Muscle of back (tissue), 11 donors: ENCODE results near the gene ALAS1. TPM values are rescaled to one million over a fixed set of nuclear protein-coding genes. Genes with fewer than 3 reads are reported as not detected.

Experiments used
- DNase-seq, 3 donors: peaks; one replicate each; pipeline versions ENCODE4 v3.0.0 to v3.0.0-alpha.2; 2013
- polyA plus RNA-seq, 10 donors: library from polyadenylated mRNA; unstranded; fragments of 120-200 nt; gene quantifications; one replicate each; pipeline ENCODE4 v1.2.1, GENCODE V29; 2013; ENCODE audit not compliant: insufficient read length in 10 of 10

ALAS1 gene
- polyA plus RNA-seq, 10 donors, result 28.5 to 32.5 (median 29.3) TPM

DNA sequence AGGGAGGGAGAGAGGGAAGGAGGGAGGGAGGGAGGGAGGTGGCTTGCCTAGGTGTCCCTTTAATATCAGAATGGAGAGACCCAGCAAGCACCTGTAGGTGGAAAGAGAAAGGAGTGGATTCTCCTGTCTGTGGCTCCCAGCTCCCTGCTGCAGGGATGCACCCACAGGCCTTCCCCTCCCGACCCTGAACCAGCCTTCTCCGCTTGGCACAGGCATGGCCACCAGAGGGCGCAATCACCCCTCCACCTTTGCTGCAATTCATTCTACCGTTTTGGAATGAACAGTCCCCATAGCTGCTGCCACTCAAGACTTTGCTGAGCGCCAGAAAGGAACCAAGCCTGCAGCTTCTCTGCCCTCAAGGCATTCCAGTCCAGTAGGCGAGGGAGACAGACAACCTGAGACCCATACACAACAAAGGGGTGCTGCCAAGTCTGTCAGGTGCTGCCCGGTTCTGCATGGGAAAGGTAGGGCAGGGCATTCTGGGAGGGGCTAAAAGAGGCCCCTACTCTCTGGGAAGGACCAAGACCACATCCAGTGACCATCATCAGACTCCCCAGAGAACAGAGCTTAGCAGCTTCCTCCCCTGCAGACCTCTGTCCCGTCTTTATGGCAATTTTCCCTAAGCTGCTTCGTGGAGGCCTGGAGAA is 22.5 kb downstream of the ALAS1 start:
- DNase-seq, result peak; percentile 64 to 91 (median 87)

- DNase-seq, result no peak
These were observed 23.2 kb downstream of the ALAS1 start for GRCh38 chr3:52221141-52221562.

GRCh38 chr3:52221563-52222318 is 23.8 kb downstream of the ALAS1 start:
- peak in 1 of 3 donors; percentile 57 for DNase-seq

- no peak for DNase-seq
These were observed 24.6 kb downstream of the ALAS1 start for GRCh38 chr3:52222319-52223221.

GRCh38 chr3:52223449-52224408 is 25.8 kb downstream of the ALAS1 start:
- no peak for DNase-seq

GRCh38 chr3:52225452-52226228 is 27.7 kb downstream of the ALAS1 start, which contains the start of gene TLR9:
TSS of gene TLR9 (minus strand) at chr3:52225645. CDS start at chr3:52225529, 116 bp downstream.
- DNase-seq, result no peak

DNA sequence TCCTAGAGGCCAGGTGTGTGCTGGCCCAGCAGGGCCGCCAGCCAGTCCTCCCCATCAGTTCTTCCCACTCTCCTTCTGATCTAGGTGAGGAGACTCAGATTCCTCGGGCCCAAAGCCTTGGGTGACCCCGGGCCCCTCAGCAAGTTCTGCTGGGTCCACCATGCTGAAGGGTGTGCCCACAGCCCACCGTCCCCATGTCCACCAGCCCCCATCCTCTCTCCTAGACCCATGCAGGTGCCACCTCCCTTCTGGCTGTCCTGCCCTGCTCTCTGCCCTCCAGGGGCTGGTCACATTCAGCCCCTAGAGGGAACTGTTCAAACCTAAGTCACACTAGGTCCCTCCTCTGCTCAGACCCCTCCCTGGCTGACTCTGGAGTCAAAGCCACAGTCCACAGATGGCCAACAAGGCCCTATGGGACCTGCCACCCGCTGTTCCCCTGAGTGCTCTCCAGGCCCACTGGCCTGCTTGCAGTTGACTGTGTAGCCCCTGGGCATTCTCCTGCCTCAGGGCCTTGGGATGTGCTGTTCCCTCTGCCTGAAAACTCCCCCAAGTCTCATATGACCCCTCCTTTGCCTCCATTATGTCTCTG is 28.4 kb downstream of the ALAS1 start:
- no peak for DNase-seq

- DNase-seq, result no peak
These were observed 29.2 kb downstream of the ALAS1 start for GRCh38 chr3:52227117-52227516.

DNA sequence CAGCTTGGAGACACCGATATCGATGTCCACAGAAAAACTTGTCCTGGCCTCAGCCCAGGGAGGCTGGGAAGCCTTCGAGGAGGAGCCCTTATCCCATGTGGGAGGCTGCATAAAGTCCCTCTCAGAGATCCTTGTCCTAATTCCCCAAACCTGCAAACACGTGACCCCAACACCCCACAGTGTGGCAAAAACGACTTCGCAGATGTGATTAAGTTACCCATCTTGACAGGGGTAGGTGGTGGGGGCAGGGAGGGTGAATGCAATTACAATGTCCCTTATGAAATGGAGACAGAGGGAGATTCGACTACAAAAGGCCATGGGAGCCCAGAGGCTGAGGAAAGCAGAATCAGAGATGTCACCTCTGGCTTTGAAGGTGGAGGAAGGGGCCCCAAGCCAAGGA is 29.8 kb downstream of the ALAS1 start:
- DNase-seq, result no peak

DNA sequence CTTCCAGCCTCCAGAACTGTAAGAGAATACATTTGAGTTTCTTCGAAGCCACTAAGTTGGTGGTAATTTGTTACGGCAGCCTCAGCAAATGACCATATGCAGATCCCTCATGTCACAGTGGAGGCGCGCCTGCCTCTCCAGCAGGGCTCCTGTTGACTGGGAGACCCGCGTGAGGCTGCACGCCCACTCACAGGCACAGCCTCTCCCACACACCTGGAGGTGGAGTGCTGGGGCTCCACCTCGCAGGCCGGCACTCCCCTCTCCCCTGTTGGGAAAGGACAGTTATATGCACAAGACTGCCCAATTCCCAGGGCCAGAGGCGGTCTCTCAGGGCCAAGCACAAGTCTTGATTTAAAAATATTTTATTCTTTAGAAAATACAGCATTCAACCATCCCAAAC is 30.3 kb downstream of the ALAS1 start:
- DNase-seq, result no peak

GRCh38 chr3:52228751-52229291 is 30.9 kb downstream of the ALAS1 start:
- DNase-seq, result no peak

DNA sequence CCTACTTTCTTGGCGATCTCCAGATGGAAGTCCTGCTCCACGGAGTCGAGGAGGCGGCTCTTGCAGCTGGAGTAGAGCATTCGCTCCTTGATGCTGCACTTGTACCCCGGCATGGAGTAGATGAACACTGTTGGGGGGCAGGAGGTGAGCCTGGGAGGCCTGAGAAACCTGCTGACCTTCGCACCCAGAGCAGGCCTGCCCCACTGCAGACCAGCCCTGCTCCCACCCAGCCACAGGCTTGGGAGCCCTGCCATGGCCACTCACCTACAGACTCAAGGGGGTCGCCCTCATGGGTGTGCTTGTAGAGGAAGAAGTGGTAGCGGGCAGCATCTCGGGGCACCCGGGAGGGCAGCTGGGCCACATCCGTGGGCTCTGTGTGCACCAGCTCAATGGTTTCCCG is 31.7 kb downstream of the ALAS1 start:
- no peak for DNase-seq

GRCh38 chr3:52230461-52230860 is 32.5 kb downstream of the ALAS1 start:
- no peak for DNase-seq

DNA sequence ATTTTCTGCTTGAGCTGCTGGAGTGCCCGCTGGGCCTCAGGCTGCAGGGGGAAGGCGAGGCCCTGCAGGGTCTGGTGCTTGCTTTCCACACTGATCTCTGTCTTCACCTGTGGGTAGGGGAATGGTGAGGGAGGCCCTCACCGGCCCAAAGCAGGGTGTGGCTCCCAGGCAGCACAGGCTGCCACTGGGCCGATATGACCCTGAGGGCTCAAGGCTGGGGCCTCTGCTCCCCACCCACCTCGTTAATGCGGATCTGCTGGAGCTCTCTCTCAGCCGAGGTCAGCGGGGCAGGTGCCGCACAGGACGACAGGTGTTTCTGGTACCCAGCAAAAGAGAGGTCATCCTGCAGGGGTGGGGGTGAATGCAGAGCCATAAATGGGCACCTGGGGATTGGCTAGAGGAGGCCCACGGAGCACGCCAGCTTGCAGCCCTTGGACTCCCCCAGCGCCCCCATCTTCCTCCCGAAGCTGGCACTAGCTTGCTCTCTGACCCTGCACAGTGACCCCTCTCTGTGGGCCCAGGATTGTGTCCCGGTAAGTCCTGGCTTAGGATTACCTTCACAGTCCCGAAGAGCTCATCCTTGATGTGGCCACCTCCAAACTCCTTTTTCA is 33.0 kb downstream of the ALAS1 start:
- no peak for DNase-seq

DNA sequence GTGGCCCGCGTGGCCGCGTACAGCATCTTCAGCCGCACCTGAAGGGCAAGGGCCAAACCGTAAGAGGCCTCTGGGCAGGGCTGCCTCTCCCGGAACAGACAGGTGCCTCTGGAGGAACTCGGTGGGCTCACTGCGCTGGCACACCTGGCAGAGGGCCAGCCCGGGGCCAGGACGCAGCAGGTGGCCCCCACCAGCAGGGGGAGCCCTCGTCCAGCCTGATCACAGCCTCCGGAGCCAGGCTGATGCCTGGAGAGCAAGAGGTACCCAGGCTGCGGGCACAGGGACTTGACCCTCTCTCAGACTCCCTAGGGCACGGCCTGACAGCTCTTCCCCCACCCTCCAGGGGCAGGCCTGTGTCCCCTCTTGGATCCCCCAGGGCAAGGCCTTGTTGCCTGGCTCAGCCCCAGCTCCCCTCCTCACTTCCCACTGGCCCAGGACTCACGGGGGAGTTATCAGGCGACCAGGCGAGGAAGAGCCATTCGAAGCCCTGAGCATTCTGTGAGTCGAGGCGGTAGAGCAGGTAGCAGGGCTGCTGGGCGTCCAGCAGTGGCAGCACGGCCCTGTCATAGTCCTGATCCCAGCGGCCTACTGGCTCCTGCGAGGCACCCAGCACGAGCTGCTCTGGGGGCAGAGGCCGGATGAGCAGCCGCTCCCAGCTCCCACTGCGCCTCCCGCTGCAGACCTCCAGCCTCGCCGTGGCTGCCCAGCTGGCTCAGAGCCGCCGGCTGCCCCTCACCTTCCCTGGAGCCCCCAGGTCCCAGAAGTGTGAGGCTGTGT is 33.7 kb downstream of the ALAS1 start:
- peak in 1 of 3 donors; percentile 46 for DNase-seq

GRCh38 chr3:52232279-52233107 is 34.5 kb downstream of the ALAS1 start:
- DNase-seq, result no peak

DNA sequence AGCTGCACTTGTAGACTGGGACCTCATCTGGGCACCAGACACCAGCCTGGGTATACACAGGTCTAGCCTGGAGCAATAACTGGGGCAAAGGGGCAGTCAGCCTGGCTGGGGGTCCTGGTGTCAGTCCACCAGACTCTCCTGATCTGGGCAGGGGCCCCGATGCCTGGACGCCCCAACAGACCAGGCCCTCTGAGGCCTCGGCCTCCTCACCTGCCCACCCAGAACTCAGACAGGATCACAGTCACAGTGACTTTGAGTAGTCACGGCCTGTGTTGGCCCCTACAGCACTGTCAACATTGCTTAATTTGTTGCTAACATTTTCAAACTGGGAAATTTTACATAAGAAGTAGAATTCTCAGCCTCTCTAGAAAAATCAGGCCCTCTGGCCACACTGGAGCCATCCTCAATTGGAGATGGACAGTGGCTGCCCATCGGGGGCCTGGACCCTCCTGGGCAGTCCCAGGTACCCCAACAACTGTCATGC is 35.2 kb downstream of the ALAS1 start:
- no peak for DNase-seq
